ENCODE measurements around the gene CDX1. TPM values are rescaled to one million over a fixed set of nuclear protein-coding genes. Genes with fewer than 3 reads are reported as not detected.

The CDX1 gene
- polyA plus RNA-seq (2013, experiment 1 of 2): 0.10 TPM
- 0.10 TPM for polyA plus RNA-seq (2013, experiment 2 of 2)

GRCh38 chr5:150166650-150167511 lies at the start of gene CDX1:
Gene CDX1, plus strand, starts transcription at chr5:150166778. Its CDS starts 99 bp downstream, at chr5:150166877.
- Histone ChIP-seq H3K9ac (ENCODE audit: low read depth, low read length, poor library complexity) (no peak within 1 kb of the TSS), H2BK12ac (ENCODE audit: low read length) (no peak within 1 kb of the TSS), H4K8ac (ENCODE audit: low read depth, low read length) (no peak within 1 kb of the TSS), H2BK5ac (ENCODE audit: low read length) (peak within 1 kb of the TSS; percentile 13), H3K18ac (ENCODE audit: low read length) (peak within 1 kb of the TSS; percentile 62), H2BK15ac (ENCODE audit: low read length) (peak within 1 kb of the TSS; percentile 51), H3K4ac (ENCODE audit: low read length) (no peak within 1 kb of the TSS), H3K4me1 (ENCODE audit: control insufficient read depth in 2 of 2, insufficient read depth in 1 of 2, low read depth in 1 of 2, low read length in 2 of 2) (peaks cover 7 to 11% of the 10 kb centered on the region in 2 donors), H3K23ac (ENCODE audit: low read depth, low read length, poor library complexity) (no peak within 1 kb of the TSS), H3K4me3 (ENCODE audit: low read length in 2 of 2) (no peak within 1 kb of the TSS), H3K9me3 (replicated peaks in 1 of 2; ENCODE audit: control insufficient read depth in 2 of 2, insufficient read depth in 1 of 2, low read depth in 1 of 2, low read length in 2 of 2) (no peaks in the 10 kb centered on the region), H3K79me1 (ENCODE audit: low read depth, low read length) (no peaks in the 10 kb centered on the region), H2BK120ac (ENCODE audit: low read depth, low read length) (no peak within 1 kb of the TSS), H3K27ac (replicated peaks; ENCODE audit: low read length) (no peak within 1 kb of the TSS), H3K27me3 (ENCODE audit: control insufficient read depth in 3 of 3, insufficient read depth in 3 of 3, low read depth in 1 of 3, low read length in 3 of 3) (peaks cover 9 to 46% (median 28%) of the 10 kb centered on the region in 3 experiments), H3K4me2 (ENCODE audit: insufficient read depth, low read length, poor library complexity, severe bottlenecking) (peak within 1 kb of the TSS; percentile 45), H4K91ac (ENCODE audit: low read depth, low read length, poor library complexity) (no peak within 1 kb of the TSS), H2AFZ (ENCODE audit: low read length) (no peak within 1 kb of the TSS), H2AK5ac (ENCODE audit: low read depth, low read length) (peak within 1 kb of the TSS; percentile 10), H3K36me3 (replicated peaks in 1 of 2; ENCODE audit: control insufficient read depth in 2 of 2, insufficient read depth in 2 of 2, low read length in 2 of 2) (no peaks in the 10 kb centered on the region), H3K14ac (ENCODE audit: low read length) (no peak within 1 kb of the TSS)
- no CpG with 5 or more reads among the region's 93 CpGs for WGBS, 2 donors (ENCODE audit: extremely low coverage in 2 of 2, insufficient read length in 2 of 2, insufficient replicate concordance in 1 of 2)
- DNase-seq (ENCODE audit: low spot score): no peak

GRCh38 chr5:150117945-150118560 lies 48.5 kb upstream of the CDX1 start:
- no peak overlapping the region for H3K4ac ChIP-seq (ENCODE audit: low read length)
- no peak for DNase-seq (ENCODE audit: low spot score)
- no peak overlapping the region for H4K91ac ChIP-seq (ENCODE audit: low read depth, low read length, poor library complexity)
- no peaks in the 10 kb centered on the region for H3K9me3 ChIP-seq (replicated peaks in 1 of 2; ENCODE audit: control insufficient read depth in 2 of 2, insufficient read depth in 1 of 2, low read depth in 1 of 2, low read length in 2 of 2)
- H3K4me3 ChIP-seq (ENCODE audit: low read length in 2 of 2): no peak overlapping the region
- no peak overlapping the region for H2BK120ac ChIP-seq (ENCODE audit: low read depth, low read length)
- H2BK5ac ChIP-seq (ENCODE audit: low read length): no peak overlapping the region
- no CpG with 5 or more reads among the region's 9 CpGs for WGBS, 2 donors (ENCODE audit: extremely low coverage in 2 of 2, insufficient read length in 2 of 2, insufficient replicate concordance in 1 of 2)
- H3K27me3 ChIP-seq (ENCODE audit: control insufficient read depth in 3 of 3, insufficient read depth in 3 of 3, low read depth in 1 of 3, low read length in 3 of 3): no peaks in the 10 kb centered on the region
- no peaks in the 10 kb centered on the region for H3K79me1 ChIP-seq (ENCODE audit: low read depth, low read length)
- no peak overlapping the region for H4K8ac ChIP-seq (ENCODE audit: low read depth, low read length)
- H3K18ac ChIP-seq (ENCODE audit: low read length): peak overlapping the region; percentile 32
- no peak overlapping the region for H2AK5ac ChIP-seq (ENCODE audit: low read depth, low read length)
- H3K4me2 ChIP-seq (ENCODE audit: insufficient read depth, low read length, poor library complexity, severe bottlenecking): no peak overlapping the region
- no peak overlapping the region for H3K9ac ChIP-seq (ENCODE audit: low read depth, low read length, poor library complexity)
- peaks cover 0 to 13% of the 10 kb centered on the region in 2 donors for H3K4me1 ChIP-seq (ENCODE audit: control insufficient read depth in 2 of 2, insufficient read depth in 1 of 2, low read depth in 1 of 2, low read length in 2 of 2)
- H2AFZ ChIP-seq (ENCODE audit: low read length): no peak overlapping the region
- H3K27ac ChIP-seq (replicated peaks; ENCODE audit: low read length): no peak overlapping the region
- no peaks in the 10 kb centered on the region for H3K36me3 ChIP-seq (replicated peaks in 1 of 2; ENCODE audit: control insufficient read depth in 2 of 2, insufficient read depth in 2 of 2, low read length in 2 of 2)
- no peak overlapping the region for H2BK12ac ChIP-seq (ENCODE audit: low read length)
- H2BK15ac ChIP-seq (ENCODE audit: low read length): no peak overlapping the region
- no peak overlapping the region for H3K14ac ChIP-seq (ENCODE audit: low read length)
- H3K23ac ChIP-seq (ENCODE audit: low read depth, low read length, poor library complexity): peak overlapping the region; percentile 16

- H2AFZ ChIP-seq (ENCODE audit: low read length): no peak overlapping the region
- H3K36me3 ChIP-seq (replicated peaks in 1 of 2; ENCODE audit: control insufficient read depth in 2 of 2, insufficient read depth in 2 of 2, low read length in 2 of 2): no peaks in the 10 kb centered on the region
- H3K23ac ChIP-seq (ENCODE audit: low read depth, low read length, poor library complexity): no peak overlapping the region
- peaks cover 0 to 8% of the 10 kb centered on the region in 2 donors for H3K4me1 ChIP-seq (ENCODE audit: control insufficient read depth in 2 of 2, insufficient read depth in 1 of 2, low read depth in 1 of 2, low read length in 2 of 2)
- no peak overlapping the region for H3K4me3 ChIP-seq (ENCODE audit: low read length in 2 of 2)
- no peaks in the 10 kb centered on the region for H3K9me3 ChIP-seq (replicated peaks in 1 of 2; ENCODE audit: control insufficient read depth in 2 of 2, insufficient read depth in 1 of 2, low read depth in 1 of 2, low read length in 2 of 2)
- H3K27me3 ChIP-seq (ENCODE audit: control insufficient read depth in 3 of 3, insufficient read depth in 3 of 3, low read depth in 1 of 3, low read length in 3 of 3): no peaks in the 10 kb centered on the region
- no peak overlapping the region for H2BK12ac ChIP-seq (ENCODE audit: low read length)
- H3K79me1 ChIP-seq (ENCODE audit: low read depth, low read length): no peaks in the 10 kb centered on the region
- no peak overlapping the region for H3K27ac ChIP-seq (replicated peaks; ENCODE audit: low read length)
- H2BK5ac ChIP-seq (ENCODE audit: low read length): no peak overlapping the region
- H3K4me2 ChIP-seq (ENCODE audit: insufficient read depth, low read length, poor library complexity, severe bottlenecking): no peak overlapping the region
- no peak overlapping the region for H4K8ac ChIP-seq (ENCODE audit: low read depth, low read length)
- H2BK15ac ChIP-seq (ENCODE audit: low read length): peak overlapping the region; percentile 34
- H3K4ac ChIP-seq (ENCODE audit: low read length): no peak overlapping the region
- H3K9ac ChIP-seq (ENCODE audit: low read depth, low read length, poor library complexity): no peak overlapping the region
- no peak overlapping the region for H3K14ac ChIP-seq (ENCODE audit: low read length)
- H2BK120ac ChIP-seq (ENCODE audit: low read depth, low read length): no peak overlapping the region
- no peak overlapping the region for H2AK5ac ChIP-seq (ENCODE audit: low read depth, low read length)
- WGBS, 2 donors (ENCODE audit: extremely low coverage in 2 of 2, insufficient read length in 2 of 2, insufficient replicate concordance in 1 of 2): no CpG with 5 or more reads among the region's 11 CpGs
- no peak for DNase-seq (ENCODE audit: low spot score)
- peak overlapping the region; percentile 9 for H3K18ac ChIP-seq (ENCODE audit: low read length)
- H4K91ac ChIP-seq (ENCODE audit: low read depth, low read length, poor library complexity): no peak overlapping the region
Observed at GRCh38 chr5:150118561-150119229, 47.9 kb upstream of the CDX1 start.
